ENCODE results near the gene PIGS.

The PIGS gene

DNA sequence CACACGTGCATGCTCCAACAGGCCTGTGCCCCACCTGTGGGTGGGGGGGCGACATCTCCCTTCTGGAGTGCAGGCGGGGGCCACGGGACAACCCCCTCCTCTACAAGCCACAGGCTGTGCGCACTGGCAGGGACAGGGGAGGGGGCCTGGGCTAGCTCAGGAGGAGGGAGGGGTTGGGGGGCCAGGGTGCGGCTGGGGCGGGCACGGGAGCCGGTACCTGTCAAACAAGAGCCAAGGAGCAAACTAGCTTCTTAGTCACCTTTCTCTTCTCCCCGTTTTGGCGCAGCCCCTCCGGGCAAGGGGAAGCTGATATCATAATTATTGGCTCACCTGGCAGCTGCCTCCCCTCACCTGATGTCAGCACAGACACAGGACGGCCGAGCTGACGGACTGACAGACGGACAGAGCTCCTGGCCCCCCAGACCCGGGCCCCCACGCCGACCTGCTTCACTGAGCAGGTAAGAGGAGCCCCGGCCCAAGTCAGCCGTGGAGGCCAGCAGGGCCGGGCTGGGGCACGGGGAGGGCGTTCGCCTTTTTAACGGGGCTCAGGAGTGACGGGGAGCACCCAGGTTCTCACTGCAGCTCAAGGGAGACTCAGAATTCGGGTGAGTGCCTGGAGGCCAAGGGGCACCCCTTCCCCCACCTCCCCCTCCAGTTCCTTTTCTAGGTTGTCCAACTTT, 65.2 kb downstream of the PIGS start, which contains the start of gene FOXN1:
Gene FOXN1, plus strand, starts transcription at position 363 of the 680 bp plus-strand sequence. CDS start 17,622 bp downstream, outside the sequence.
- DNase-seq: no peak

DNA sequence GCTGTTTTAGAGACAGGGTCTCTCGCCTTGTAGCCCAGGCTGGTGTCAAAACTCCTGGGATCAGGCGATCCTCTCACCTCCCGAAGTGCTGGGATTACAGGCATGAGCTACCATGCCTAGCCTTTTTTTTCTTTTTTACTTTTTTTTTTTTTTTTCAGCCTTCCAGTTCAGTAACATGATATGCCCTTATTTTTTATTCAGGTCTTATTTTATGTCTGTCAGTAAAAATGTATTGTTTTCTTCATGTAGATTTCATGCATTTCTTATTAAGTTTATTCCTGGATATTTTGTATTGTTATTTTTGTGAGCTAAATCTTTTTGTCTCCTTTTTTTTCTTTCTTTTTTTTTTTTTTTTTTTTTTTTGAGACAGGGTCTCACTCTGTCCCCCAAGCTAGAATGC, 67.9 kb downstream of the PIGS start:
- no peak for DNase-seq

Data from MV-4-11 (cell line).